GM06990 (cell line): ENCODE measurements around the gene RPTOR.

Source experiments
- DNase-seq: peaks from one replicate; pipeline ENCODE4 v3.0.0-alpha.2; 2011; ENCODE audit not compliant: insufficient read length; ENCODE audit errors: extremely low read depth
- H3K27me3 ChIP-seq: replicated peaks from 2 replicates; pipeline ENCODE4 v1.6.0; 2011; ENCODE audit warnings: low read length; ENCODE audit not compliant: control insufficient read depth, insufficient read depth
- H3K36me3 ChIP-seq: 2 replicates; pipeline ENCODE4 v1.5.1; 2011; ENCODE audit warnings: low read length; ENCODE audit not compliant: control insufficient read depth, insufficient read depth
- H3K4me3 ChIP-seq: replicated peaks from 2 replicates; pipeline ENCODE4 v1.5.1; 2011; ENCODE audit warnings: low read depth, mild to moderate bottlenecking, control low read depth, low read length
- TF ChIP-seq, protein P1 (sequence below): IDR thresholded peaks from 2 replicates; pipeline ENCODE4 v1.5.1; 2011; ENCODE audit warnings: low read length, control low read depth, mild to moderate bottlenecking, inconsistent platforms; ENCODE audit not compliant: insufficient read depth, poor library complexity, severe bottlenecking

The RPTOR gene

DNA sequence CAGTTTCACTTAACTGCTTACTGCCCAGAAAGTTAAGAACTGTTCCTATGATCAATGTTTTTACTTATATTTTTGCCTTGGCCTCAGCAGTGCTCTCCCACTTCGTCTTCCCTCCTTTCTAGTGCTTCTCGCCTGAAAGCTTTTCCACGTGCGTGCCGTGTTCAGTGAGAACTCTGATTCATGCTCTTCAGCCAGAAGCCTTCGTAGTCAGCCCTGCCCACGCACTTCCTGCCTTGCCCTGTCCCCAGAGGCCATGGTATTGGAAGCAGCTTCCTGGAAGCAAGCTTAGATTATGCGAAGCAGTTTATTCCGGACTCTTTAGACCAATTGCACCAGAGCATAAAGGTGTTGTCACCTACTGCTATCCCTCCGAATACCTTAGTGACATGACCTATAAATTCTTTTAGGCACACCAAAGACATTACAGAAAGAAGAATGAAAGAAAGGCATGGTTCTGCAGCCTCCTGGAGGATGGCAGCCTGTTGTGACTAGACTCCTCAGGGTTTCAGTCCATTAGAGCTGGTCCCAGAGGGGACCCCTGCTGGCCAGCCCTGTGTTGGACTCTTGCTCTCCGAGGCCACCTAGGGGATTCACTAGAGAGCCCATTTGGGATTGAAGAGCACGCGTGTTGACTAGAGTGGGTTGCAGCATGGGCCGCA lies 105.2 kb downstream of the RPTOR start:
- Histone ChIP-seq H3K27me3 (no peaks in the 10 kb centered on the region), H3K36me3 (no peaks in the 10 kb centered on the region), H3K4me3 (no peak overlapping the region)
- no peak for DNase-seq
- TF ChIP-seq, protein P1, sequence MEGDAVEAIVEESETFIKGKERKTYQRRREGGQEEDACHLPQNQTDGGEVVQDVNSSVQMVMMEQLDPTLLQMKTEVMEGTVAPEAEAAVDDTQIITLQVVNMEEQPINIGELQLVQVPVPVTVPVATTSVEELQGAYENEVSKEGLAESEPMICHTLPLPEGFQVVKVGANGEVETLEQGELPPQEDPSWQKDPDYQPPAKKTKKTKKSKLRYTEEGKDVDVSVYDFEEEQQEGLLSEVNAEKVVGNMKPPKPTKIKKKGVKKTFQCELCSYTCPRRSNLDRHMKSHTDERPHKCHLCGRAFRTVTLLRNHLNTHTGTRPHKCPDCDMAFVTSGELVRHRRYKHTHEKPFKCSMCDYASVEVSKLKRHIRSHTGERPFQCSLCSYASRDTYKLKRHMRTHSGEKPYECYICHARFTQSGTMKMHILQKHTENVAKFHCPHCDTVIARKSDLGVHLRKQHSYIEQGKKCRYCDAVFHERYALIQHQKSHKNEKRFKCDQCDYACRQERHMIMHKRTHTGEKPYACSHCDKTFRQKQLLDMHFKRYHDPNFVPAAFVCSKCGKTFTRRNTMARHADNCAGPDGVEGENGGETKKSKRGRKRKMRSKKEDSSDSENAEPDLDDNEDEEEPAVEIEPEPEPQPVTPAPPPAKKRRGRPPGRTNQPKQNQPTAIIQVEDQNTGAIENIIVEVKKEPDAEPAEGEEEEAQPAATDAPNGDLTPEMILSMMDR, result peak; percentile 44

DNA sequence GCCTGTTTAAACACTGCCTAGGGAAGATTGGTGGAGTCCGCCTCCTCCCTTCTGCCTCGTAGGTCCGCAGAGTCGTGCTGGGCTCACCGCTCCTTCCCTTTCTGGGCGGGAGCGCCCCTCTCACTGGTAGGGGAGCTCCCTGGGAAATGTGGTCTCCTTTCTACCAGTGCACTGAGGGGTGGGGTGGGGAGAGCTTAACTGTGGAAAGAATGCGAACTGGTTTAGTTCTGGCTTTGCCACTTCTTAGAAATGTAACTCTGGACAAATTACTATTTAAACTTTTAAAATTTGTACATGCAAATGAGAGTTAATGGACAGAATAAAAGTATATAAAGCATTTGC lies 105.7 kb downstream of the RPTOR start:
- no peak for DNase-seq
- TF ChIP-seq, protein P1, result no peak
- Histone ChIP-seq H3K27me3 (no peaks in the 10 kb centered on the region), H3K4me3 (no peak overlapping the region), H3K36me3 (no peaks in the 10 kb centered on the region)

DNA sequence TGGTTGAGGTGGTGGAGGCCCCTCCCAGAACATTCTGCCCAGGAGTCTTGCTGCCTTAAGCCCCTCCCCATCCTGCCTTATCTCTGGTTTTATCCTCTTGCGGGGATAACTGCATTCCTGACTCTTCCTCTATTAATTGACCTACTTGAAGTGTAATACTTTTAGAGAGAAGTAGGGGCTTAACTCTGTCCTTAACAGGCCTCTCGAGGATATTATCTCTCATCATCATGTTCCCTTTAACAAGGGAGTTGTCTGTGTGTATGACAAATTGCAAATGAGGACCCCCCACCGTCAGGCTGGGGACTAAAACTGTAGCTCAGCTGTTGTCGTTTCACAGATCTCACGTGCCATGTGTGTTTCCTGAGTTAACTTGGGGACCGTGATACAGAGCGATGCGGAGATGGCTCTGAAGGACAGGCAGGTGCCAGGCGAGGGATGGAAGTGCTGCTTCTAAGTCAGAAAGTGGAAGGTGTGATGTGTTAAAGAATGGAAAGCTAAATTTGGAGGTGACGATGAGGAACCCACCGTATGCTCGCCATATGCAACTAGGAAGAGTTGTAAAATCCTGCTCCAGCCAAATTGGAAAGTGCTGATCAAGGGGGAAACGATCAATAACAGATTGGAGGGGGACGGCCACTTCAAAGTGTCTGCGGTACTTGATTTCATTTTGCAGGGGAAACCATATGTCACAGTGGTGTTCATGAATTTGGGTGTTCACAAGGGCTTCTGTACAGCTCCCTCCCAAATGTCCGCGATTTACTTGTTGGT lies 106.3 kb downstream of the RPTOR start:
- TF ChIP-seq, protein P1, result no peak
- H3K36me3 ChIP-seq, result no peaks in the 10 kb centered on the region
- H3K27me3 ChIP-seq, result no peaks in the 10 kb centered on the region
- no peak for DNase-seq
- H3K4me3 ChIP-seq, result no peak overlapping the region

DNA sequence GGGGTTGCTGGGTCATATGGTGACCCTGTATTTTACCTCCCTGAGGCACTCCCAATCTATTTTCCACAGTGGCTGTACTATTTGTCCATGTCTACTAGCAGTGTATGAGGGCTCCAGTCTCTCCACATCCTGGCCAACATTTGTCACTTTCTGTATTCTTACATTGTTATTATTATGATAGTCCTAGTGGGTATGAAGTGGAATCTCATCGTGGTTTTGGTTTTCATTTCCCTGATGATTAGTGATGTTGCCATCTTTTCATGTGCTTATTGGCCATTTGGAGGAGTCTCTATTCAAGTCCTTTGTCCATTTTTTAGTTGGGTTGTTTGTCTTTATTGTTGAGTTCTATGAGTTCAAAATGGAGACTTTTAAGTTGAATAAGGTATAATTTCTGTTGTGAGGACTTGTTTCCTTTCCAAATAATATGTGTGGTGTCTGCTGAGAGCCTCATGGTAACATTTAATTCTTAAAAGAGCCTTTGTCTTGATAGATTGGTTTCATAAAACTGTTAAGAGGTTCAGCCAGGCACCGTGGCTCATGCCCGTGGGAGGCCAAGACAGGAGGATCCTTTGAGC lies 108.2 kb downstream of the RPTOR start:
- TF ChIP-seq, protein P1, result no peak
- H3K4me3 ChIP-seq, result no peak overlapping the region
- DNase-seq, result no peak
- H3K36me3 ChIP-seq, result no peaks in the 10 kb centered on the region
- H3K27me3 ChIP-seq, result no peaks in the 10 kb centered on the region

DNA sequence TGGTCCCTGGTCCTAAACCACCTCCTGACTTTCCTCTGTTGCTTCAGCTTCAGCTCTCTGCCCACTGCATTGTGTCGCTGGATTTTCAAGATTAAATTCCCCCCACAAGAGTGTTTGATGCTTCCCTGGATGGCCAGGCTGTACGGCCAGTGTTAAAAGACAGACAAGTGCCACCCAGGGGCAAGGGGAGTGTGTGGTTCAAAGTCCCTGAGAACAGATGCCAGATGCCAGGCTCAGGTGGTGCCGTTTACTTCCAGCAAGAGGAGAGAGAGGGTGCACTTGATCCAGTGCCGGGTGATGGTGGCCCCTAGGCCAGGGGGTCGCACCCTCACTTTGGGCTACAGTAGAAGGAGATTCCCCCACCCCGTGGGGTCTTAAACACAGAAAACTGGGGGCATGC lies 109.2 kb downstream of the RPTOR start:
- TF ChIP-seq, protein P1, result no peak
- H3K4me3 ChIP-seq, result no peak overlapping the region
- H3K36me3 ChIP-seq, result no peaks in the 10 kb centered on the region; the same call in 1 of the 2 replicates
- H3K27me3 ChIP-seq, result no peaks in the 10 kb centered on the region
- no peak for DNase-seq
